GM12878 (cell line): ENCODE data around the gene ACTL8. TPM values are rescaled to one million over a fixed set of nuclear protein-coding genes. Genes with fewer than 3 reads are reported as not detected.

Source experiments
- ATAC-seq: fragments of 200-7000 bp; cut with Tn5 transposase; 3 replicates; pipeline ENCODE4 v1.9.1; 2020; ENCODE audit warnings: mild to moderate bottlenecking, moderate library complexity
- BruUV-seq: library from RNA; stranded (reverse); fragments of 400-500 nt; replicated peaks from 2 replicates; lab custom pipeline; 2021; lab: Mats Ljungman, UMichigan
- CTCF ChIA-PET: fragments of 300-600 bp; sonication (Branson Sonifier 250); formaldehyde crosslinking; extraction: SDS; loops from one replicate; lab custom pipeline; 2021; ENCODE audit warnings: inconsistent platforms; lab: Yijun Ruan, JAX
- POLR2A ChIA-PET: fragments of 350-600 bp; formaldehyde crosslinking; extraction: SDS; loops from one replicate; lab custom pipeline; 2021; ENCODE audit warnings: inconsistent platforms; lab: Charles Lee
- RAD21 ChIA-PET: fragments of 300-600 bp; sonication (Branson Sonifier 250); formaldehyde crosslinking; loops from one replicate; lab custom pipeline; 2023; ENCODE audit warnings: antibody characterized with exemption; ENCODE audit not compliant: unreplicated experiment; lab: Charles Lee
- SMC1A ChIA-PET: fragments of 300-600 bp; sonication (Branson Sonifier 250); formaldehyde crosslinking; loops from one replicate; lab custom pipeline; 2023; ENCODE audit not compliant: unreplicated experiment, uncharacterized antibody; lab: Charles Lee
- DNase-seq: peaks from one replicate; pipeline ENCODE4 v3.0.0-alpha.2; 2011; ENCODE audit warnings: low read depth, low spot score
- FAIRE-seq: peaks from 3 replicates; lab custom pipeline; 2011; peaks lifted over from hg19 to GRCh38; lab: Jason Lieb, UNC
- H2AFZ ChIP-seq: 2 replicates; pipeline ENCODE4 v1.6.0; 2011; ENCODE audit warnings: low read depth, low read length, control low read depth; ENCODE audit not compliant: control insufficient read depth
- H3K27ac ChIP-seq: 2 replicates; pipeline ENCODE4 v1.5.1; 2011; ENCODE audit warnings: control low read depth; ENCODE audit not compliant: control insufficient read depth, insufficient read depth
- H3K27me3 ChIP-seq, 2 experiments: replicated peaks in 1 of 2; 2 replicates each; pipeline versions ENCODE4 v1.6.0 to v1.6.1; 2011; ENCODE audit warnings: low read length in 1 of 2; ENCODE audit not compliant: control insufficient read depth in 2 of 2, insufficient read depth in 2 of 2
- H3K36me3 ChIP-seq, 2 experiments: 2 replicates each; pipeline ENCODE4 v1.5.1; 2011; ENCODE audit warnings: low read length in 1 of 2; ENCODE audit not compliant: control insufficient read depth in 2 of 2, insufficient read depth in 2 of 2
- H3K4me1 ChIP-seq: 2 replicates; pipeline ENCODE4 v1.6.1; 2011; ENCODE audit warnings: mild to moderate bottlenecking, low read length, moderate library complexity, mixed read lengths; ENCODE audit not compliant: control insufficient read depth, insufficient read depth
- H3K4me2 ChIP-seq: 2 replicates; pipeline ENCODE4 v1.6.0; 2011; ENCODE audit warnings: control low read depth; ENCODE audit not compliant: control insufficient read depth, insufficient read depth
- H3K4me3 ChIP-seq: fragments of 200-600 bp; sonication (generic); 2 replicates; pipeline ENCODE4 v1.5.1; 2016
- H3K79me2 ChIP-seq: 2 replicates; pipeline ENCODE4 v1.6.0; 2011; ENCODE audit warnings: low read length; ENCODE audit not compliant: control insufficient read depth, insufficient read depth
- H3K9ac ChIP-seq: 2 replicates; pipeline ENCODE4 v1.8.0; 2011; ENCODE audit warnings: low read length, control low read depth, mixed read lengths; ENCODE audit not compliant: control insufficient read depth, insufficient read depth
- H3K9me3 ChIP-seq: replicated peaks from 3 replicates; pipeline ENCODE4 v1.5.1; 2011; ENCODE audit warnings: mild to moderate bottlenecking, low read length; ENCODE audit not compliant: control insufficient read depth, insufficient read depth
- H4K20me1 ChIP-seq: 2 replicates; pipeline ENCODE4 v1.6.0; 2011; ENCODE audit not compliant: control insufficient read depth, insufficient read depth
- KAT2A ChIP-seq: conservative IDR thresholded peaks from 2 replicates; pipeline ENCODE4 v1.6.1; 2011; ENCODE audit warnings: low read depth, low read length; ENCODE audit not compliant: control insufficient read depth
- NFYA ChIP-seq: IDR thresholded peaks from 2 replicates; pipeline ENCODE4 v1.6.1; 2011; ENCODE audit warnings: low read depth, mild to moderate bottlenecking, low read length, improper control_type of control experiment, borderline replicate concordance
- RB1 ChIP-seq: fragments of 450-650 bp; formaldehyde crosslinking; IDR thresholded peaks from 2 replicates; pipeline ENCODE4 v1.6.1; 2017; ENCODE audit warnings: mild to moderate bottlenecking, borderline replicate concordance
- RELA ChIP-seq: fragments of 450-650 bp; IDR thresholded peaks from 2 replicates; pipeline ENCODE4 v1.8.0; 2014; ENCODE audit warnings: borderline replicate concordance; ENCODE audit not compliant: partially characterized antibody
- SREBF2 ChIP-seq: IDR thresholded peaks from 2 replicates; pipeline ENCODE4 v1.6.1; 2012; ENCODE audit warnings: mild to moderate bottlenecking, low read length
- TCF7 ChIP-seq: IDR thresholded peaks from 2 replicates; pipeline ENCODE4 v1.6.1; 2014; ENCODE audit warnings: antibody characterized with exemption, borderline replicate concordance
- ZBTB33 ChIP-seq: fragments of 450-650 bp; IDR thresholded peaks from 2 replicates; pipeline ENCODE4 v1.6.1; 2017; ENCODE audit warnings: mild to moderate bottlenecking
- ZNF274 ChIP-seq: IDR thresholded peaks from one replicate; pipeline ENCODE4 v1.8.0; 2011; ENCODE audit not compliant: insufficient read length, insufficient read depth
- in situ Hi-C: fragments of 300-500 bp; cut with MboI; formaldehyde crosslinking; loops from 9 replicates; pipeline ENCODE4 v1.14.3; 2018; ENCODE audit warnings: mixed read lengths
- intact Hi-C: fragments of 100-400 bp; cut with micrococcal nuclease; formaldehyde crosslinking; loops from one replicate; pipeline ENCODE4 v1.14.2; 2022; ENCODE audit not compliant: unreplicated experiment
- polyA plus RNA-seq, 11 experiments: library from polyadenylated mRNA; depleted of rRNA in 4 of 11; unstranded in 6 of 11; stranded (reverse) in 5 of 11; fragments of >200 nt; fragmentation: Nextera tagmentation in 4 of 11; fragmentation: Illumina TruSeq in 1 of 11; extraction: Ambion mirVana in 4 of 11; extraction: Trizol in 1 of 11; gene quantifications; 1 replicate in 1 of 11; 2 replicates in 10 of 11; pipeline versions ENCODE4 v1.2.1 to v1.2.3, GENCODE V29; 2011 to 2016; ENCODE audit warnings: inconsistent platforms in 2 of 11, missing spikeins in 2 of 11, low read depth in 1 of 11
- total RNA-seq, 4 experiments: library from RNA; depleted of rRNA in 3 of 4; stranded (reverse); fragments of >200 nt in 3 of 4; fragmentation: Illumina TruSeq in 1 of 4; extraction: Trizol in 1 of 4; gene quantifications; 2 replicates each; pipeline versions ENCODE4 v1.2.1 to v1.2.3, GENCODE V29; 2013 to 2021

The ACTL8 gene
- total and polyA plus RNA-seq, 10 of the 15 experiments (the other 5 are each of a cell fraction or from before 2014, with no cell fraction given), result 0.05 to 0.27 TPM; not detected in 8

- BruUV-seq, result no TSS peak
- FAIRE-seq (no peak), DNase-seq (no peak), ATAC-seq (no peak)
- Histone ChIP-seq H3K9ac (no peak overlapping the region), H3K27me3 (no peaks in the 10 kb centered on the region; a peak in 3 of 4 replicates), H3K79me2 (no peaks in the 10 kb centered on the region), H3K36me3 (no peaks in the 10 kb centered on the region), H4K20me1 (no peaks in the 10 kb centered on the region), H3K4me3 (no peak overlapping the region), H3K27ac (no peak overlapping the region), H3K9me3 (no peaks in the 10 kb centered on the region), H3K4me2 (no peak overlapping the region), H3K4me1 (no peaks in the 10 kb centered on the region), H2AFZ (no peak overlapping the region)
- CTCF ChIA-PET, result no interaction called here
- RAD21 ChIA-PET, result no interaction called here
- intact Hi-C loops, result no loop called here
- in situ Hi-C loops, result no loop called here
- SMC1A ChIA-PET, result no interaction called here
- TF ChIP-seq ZBTB33, result no peak
- TF ChIP-seq RB1, result no peak
- no peak for TF ChIP-seq SREBF2
- no peak for TF ChIP-seq TCF7
- no peak for TF ChIP-seq ZNF274
- TF ChIP-seq KAT2A, result no peak
- TF ChIP-seq NFYA, result no peak
- no peak for TF ChIP-seq RELA
- POLR2A ChIA-PET, result no interaction called here
Observed at GRCh38 chr1:17739050-17739449, 16.1 kb upstream of the ACTL8 start.
